Measurements from ENCODE around the gene SSU72. TPM values are rescaled to one million over a fixed set of nuclear protein-coding genes. Genes with fewer than 3 reads are reported as not detected.

Gene SSU72
- total RNA-seq, 1 experiment from 2014 or later: 179 TPM

- DNase-seq: no peak
- H3K27me3 Mint-ChIP-seq (ENCODE audit: low read depth): peaks cover 3% of the 10 kb centered on the region
- H3K4ac ChIP-seq (ENCODE audit: low read depth, low read length): no peak overlapping the region
- H2BK15ac ChIP-seq (ENCODE audit: low read depth, low read length): no peak overlapping the region
- TF ChIP-seq CTCF (conservative IDR thresholded peaks at IDR 0.05): no peak
- H3K4me1 ChIP-seq (ENCODE audit: insufficient read depth, low read length): peaks cover 5% of the 10 kb centered on the region; the same call in 1 of the 2 replicates
- H3K27ac ChIP-seq (ENCODE audit: insufficient read length, low read depth, low read length): no peak overlapping the region
- no peak overlapping the region for H3K23ac ChIP-seq (ENCODE audit: insufficient read length, low read depth, low read length)
- H2BK12ac ChIP-seq (ENCODE audit: insufficient read length, low read depth, low read length): no peak overlapping the region
- H3K79me2 ChIP-seq (ENCODE audit: insufficient read depth, low read length): no peaks in the 10 kb centered on the region
- no peak overlapping the region for H2AFZ ChIP-seq (ENCODE audit: low read length)
- H3K4me2 ChIP-seq (ENCODE audit: insufficient read depth, insufficient read length, low read length): no peak overlapping the region
- no peak overlapping the region for H2BK20ac ChIP-seq (ENCODE audit: low read depth, low read length, poor library complexity, severe bottlenecking)
- H3K27ac Mint-ChIP-seq: no peak overlapping the region
- no peak overlapping the region for H4K91ac ChIP-seq (ENCODE audit: insufficient read length, low read depth, low read length)
- H3K36me3 Mint-ChIP-seq (ENCODE audit: insufficient read depth in 1 of 3, low read depth in 3 of 3): peaks cover 0 to 7% (median 0%) of the 10 kb centered on the region in 3 experiments; a peak in 2 of 7 replicates
- no peak overlapping the region for H4K8ac ChIP-seq (replicated peaks; ENCODE audit: insufficient read length, low read depth, low read length)
- no peak overlapping the region for H3T11ph ChIP-seq (ENCODE audit: low read length)
- H2BK5ac ChIP-seq (ENCODE audit: insufficient read length, low read length): no peak overlapping the region
- H4K20me1 ChIP-seq (ENCODE audit: control insufficient read depth, insufficient read depth, insufficient read length): no peaks in the 10 kb centered on the region
- H3K56ac ChIP-seq (ENCODE audit: insufficient read length, low read depth, low read length): no peak overlapping the region
- peaks cover 15% of the 10 kb centered on the region for H3K23me2 ChIP-seq (ENCODE audit: insufficient read length, low read depth, low read length, poor library complexity, severe bottlenecking)
- WGBS (ENCODE audit: extremely low coverage, insufficient read length, low lambda C conversion rate): no CpG with 5 or more reads among the region's 3 CpGs
- H3K9me3 Mint-ChIP-seq: no peaks in the 10 kb centered on the region; a peak in 1 of 5 replicates
- no peak overlapping the region for H4K5ac ChIP-seq (ENCODE audit: insufficient read length, low read depth, low read length)
- no peaks in the 10 kb centered on the region for H3K9me3 ChIP-seq (ENCODE audit: control insufficient read depth, low read depth, low read length)
- H3K4me3 Mint-ChIP-seq: no peak overlapping the region
- H2BK120ac ChIP-seq (ENCODE audit: low read depth, low read length, poor library complexity, severe bottlenecking): no peak overlapping the region
- H3K27me3 ChIP-seq (ENCODE audit: insufficient read depth, low read length): no peaks in the 10 kb centered on the region
- peaks cover 16 to 19% of the 10 kb centered on the region in 2 experiments for H3K4me1 Mint-ChIP-seq
- no peak overlapping the region for H3K14ac ChIP-seq (ENCODE audit: insufficient read depth, low read length)
- no peak overlapping the region for H3K9ac ChIP-seq (ENCODE audit: extremely low read depth, insufficient read length, low read length)
- no peak overlapping the region for H3K18ac ChIP-seq (ENCODE audit: insufficient read length, low read depth, low read length)
- no peak overlapping the region for H2AK5ac ChIP-seq (ENCODE audit: insufficient read length, low read length)
- no peaks in the 10 kb centered on the region for H3K79me1 ChIP-seq (ENCODE audit: insufficient read depth, low read depth, low read length, poor library complexity, severe bottlenecking)
Observed at GRCh38 chr1:1612104-1612400, 37.4 kb upstream of the SSU72 start.
